ENCODE results near the gene INO80.
"Not testable (repeated sequence)": the region's sequence is repeated elsewhere in the genome, so short reads cannot be mapped to it uniquely, and the experiment has no call there.

The INO80 gene

GRCh38 chr15:41116116-41116961 lies at the start of gene INO80:
Gene INO80, minus strand, starts transcription at chr15:41116280. Its CDS starts 19,970 bp downstream, at chr15:41096310.
- Mint-ChIP-seq H3K36me3 (ENCODE audit: low read depth) (peaks cover 16% of the 10 kb centered on the region), H3K27ac (peak within 1 kb of the TSS; percentile 99), H3K27me3 (no peaks in the 10 kb centered on the region), H3K4me3 (peak within 1 kb of the TSS; percentile 94), H3K9me3 (no peaks in the 10 kb centered on the region), H3K4me1 (peaks cover 33% of the 10 kb centered on the region)
- ATAC-seq = peak; percentile 81
- DNase-seq = peak; percentile 97

GRCh38 chr15:41161736-41162135 lies 45.7 kb upstream of the INO80 start:
- H3K27ac Mint-ChIP-seq = no peak overlapping the region
- H3K9me3 Mint-ChIP-seq = no peaks in the 10 kb centered on the region
- H3K4me3 Mint-ChIP-seq = no peak overlapping the region
- ATAC-seq (peak; percentile 20), DNase-seq (no peak)
- H3K27me3 Mint-ChIP-seq = no peaks in the 10 kb centered on the region
- H3K4me1 Mint-ChIP-seq = peaks cover 10% of the 10 kb centered on the region
- H3K36me3 Mint-ChIP-seq (ENCODE audit: low read depth) = no peaks in the 10 kb centered on the region

GRCh38 chr15:41161336-41161735 lies 45.3 kb upstream of the INO80 start:
- DNase-seq (no peak), ATAC-seq (no peak)
- no peak overlapping the region for H3K4me3 Mint-ChIP-seq
- H3K27me3 Mint-ChIP-seq = no peaks in the 10 kb centered on the region
- H3K4me1 Mint-ChIP-seq = peaks cover 10% of the 10 kb centered on the region
- no peaks in the 10 kb centered on the region for H3K36me3 Mint-ChIP-seq (ENCODE audit: low read depth)
- H3K9me3 Mint-ChIP-seq = no peaks in the 10 kb centered on the region
- no peak overlapping the region for H3K27ac Mint-ChIP-seq

GRCh38 chr15:41160639-41161315 lies 44.7 kb upstream of the INO80 start:
- Mint-ChIP-seq H3K4me3 (no peak overlapping the region), H3K27ac (no peak overlapping the region), H3K9me3 (no peaks in the 10 kb centered on the region), H3K27me3 (peaks cover 2% of the 10 kb centered on the region), H3K36me3 (ENCODE audit: low read depth) (no peaks in the 10 kb centered on the region), H3K4me1 (peaks cover 10% of the 10 kb centered on the region)
- no peak for DNase-seq
- ATAC-seq = no peak

- no peak for ATAC-seq
- H3K4me1 Mint-ChIP-seq = peaks cover 12% of the 10 kb centered on the region
- H3K36me3 Mint-ChIP-seq (ENCODE audit: low read depth) = no peaks in the 10 kb centered on the region
- no peak for DNase-seq
- H3K27ac Mint-ChIP-seq = no peak overlapping the region
- H3K4me3 Mint-ChIP-seq = no peak overlapping the region
- H3K9me3 Mint-ChIP-seq = no peaks in the 10 kb centered on the region
- H3K27me3 Mint-ChIP-seq = peaks cover 4% of the 10 kb centered on the region
Observed at GRCh38 chr15:41154412-41154811, 38.3 kb upstream of the INO80 start.

- no peaks in the 10 kb centered on the region for H3K36me3 Mint-ChIP-seq (ENCODE audit: low read depth)
- H3K4me3 Mint-ChIP-seq = no peak overlapping the region
- ATAC-seq (no peak), DNase-seq (no peak)
- H3K27me3 Mint-ChIP-seq = peaks cover 4% of the 10 kb centered on the region
- H3K27ac Mint-ChIP-seq = no peak overlapping the region
- peaks cover 12% of the 10 kb centered on the region for H3K4me1 Mint-ChIP-seq
- H3K9me3 Mint-ChIP-seq = no peaks in the 10 kb centered on the region
Observed at GRCh38 chr15:41153733-41154132, 37.7 kb upstream of the INO80 start.

GRCh38 chr15:41151451-41152005 lies 35.4 kb upstream of the INO80 start:
- Mint-ChIP-seq H3K27me3 (peaks cover 4% of the 10 kb centered on the region), H3K27ac (no peak overlapping the region), H3K9me3 (no peaks in the 10 kb centered on the region), H3K36me3 (ENCODE audit: low read depth) (no peaks in the 10 kb centered on the region), H3K4me3 (no peak overlapping the region), H3K4me1 (peaks cover 12% of the 10 kb centered on the region)
- ATAC-seq = no peak
- DNase-seq = no peak

GRCh38 chr15:41150279-41150678 lies 34.2 kb upstream of the INO80 start:
- no peak overlapping the region for H3K27ac Mint-ChIP-seq
- no peaks in the 10 kb centered on the region for H3K9me3 Mint-ChIP-seq
- H3K36me3 Mint-ChIP-seq (ENCODE audit: low read depth) = no peaks in the 10 kb centered on the region
- no peak for DNase-seq
- H3K4me1 Mint-ChIP-seq = peaks cover 12% of the 10 kb centered on the region
- H3K27me3 Mint-ChIP-seq = peaks cover 1% of the 10 kb centered on the region
- no peak for ATAC-seq
- H3K4me3 Mint-ChIP-seq = no peak overlapping the region

- Mint-ChIP-seq H3K4me3 (no peak overlapping the region), H3K4me1 (peaks cover 12% of the 10 kb centered on the region), H3K36me3 (ENCODE audit: low read depth) (no peaks in the 10 kb centered on the region), H3K27ac (no peak overlapping the region), H3K27me3 (no peaks in the 10 kb centered on the region), H3K9me3 (no peaks in the 10 kb centered on the region)
- DNase-seq (no peak), ATAC-seq (no peak)
Observed at GRCh38 chr15:41148065-41148464, 32.0 kb upstream of the INO80 start.

GRCh38 chr15:41139619-41140018 lies 23.5 kb upstream of the INO80 start:
- no peak for ATAC-seq
- H3K36me3 Mint-ChIP-seq (ENCODE audit: low read depth) = no peaks in the 10 kb centered on the region

GRCh38 chr15:41139112-41139511 lies 23.0 kb upstream of the INO80 start:
- ATAC-seq; H3K27me3 Mint-ChIP-seq; H3K9me3 Mint-ChIP-seq; H3K27ac Mint-ChIP-seq; H3K36me3 Mint-ChIP-seq (ENCODE audit: low read depth); H3K4me1 Mint-ChIP-seq; DNase-seq; H3K4me3 Mint-ChIP-seq: not testable (repeated sequence)

More at GRCh38 chr15:41139619-41140018, 23.5 kb upstream of the INO80 start:
- Mint-ChIP-seq H3K9me3 (no peaks in the 10 kb centered on the region), H3K4me3 (no peak overlapping the region), H3K27ac (no peak overlapping the region), H3K4me1 (no peaks in the 10 kb centered on the region), H3K27me3 (no peaks in the 10 kb centered on the region)
- no peak for DNase-seq

- not testable (repeated sequence) for H3K27ac Mint-ChIP-seq; H3K4me1 Mint-ChIP-seq; DNase-seq; ATAC-seq; H3K9me3 Mint-ChIP-seq; H3K36me3 Mint-ChIP-seq (ENCODE audit: low read depth); H3K4me3 Mint-ChIP-seq
- H3K27me3 Mint-ChIP-seq = peaks cover 12% of the 10 kb centered on the region
Observed at GRCh38 chr15:41135580-41135979, 19.5 kb upstream of the INO80 start.

GRCh38 chr15:41133454-41133853 lies 17.4 kb upstream of the INO80 start:
- no peak overlapping the region for H3K27ac Mint-ChIP-seq
- peaks cover 12% of the 10 kb centered on the region for H3K27me3 Mint-ChIP-seq
- no peaks in the 10 kb centered on the region for H3K4me1 Mint-ChIP-seq
- H3K9me3 Mint-ChIP-seq = no peaks in the 10 kb centered on the region
- DNase-seq = no peak
- H3K36me3 Mint-ChIP-seq (ENCODE audit: low read depth) = no peaks in the 10 kb centered on the region
- ATAC-seq = no peak
- no peak overlapping the region for H3K4me3 Mint-ChIP-seq

GRCh38 chr15:41132094-41132493 lies 16.0 kb upstream of the INO80 start:
- H3K4me1 Mint-ChIP-seq; H3K4me3 Mint-ChIP-seq; ATAC-seq; H3K9me3 Mint-ChIP-seq; DNase-seq; H3K36me3 Mint-ChIP-seq (ENCODE audit: low read depth); H3K27ac Mint-ChIP-seq: not testable (repeated sequence)
- peaks cover 15% of the 10 kb centered on the region for H3K27me3 Mint-ChIP-seq

Data from activated naive CD8-positive, alpha-beta T cell treated with anti-CD3 and anti-CD28 coated beads, Interleukin-2, amount 50 U/mL, for 24 hours (primary cell).